ENCODE data around the gene CD63. TPM values are rescaled to one million over a fixed set of nuclear protein-coding genes. Genes with fewer than 3 reads are reported as not detected.
"Not testable (repeated sequence)": the region's sequence is repeated elsewhere in the genome, so short reads cannot be mapped to it uniquely, and the experiment has no call there.

Gene CD63
- total RNA-seq, 1 experiment from 2014 or later = 409 TPM

- TF ChIP-seq FOXP1 (CRISPR knock-in tag; IDR thresholded peaks at IDR 0.05; ENCODE audit: borderline replicate concordance) = no peak
These were observed 31.9 kb upstream of the CD63 start (continued) for GRCh38 chr12:55760663-55761062.

GRCh38 chr12:55758575-55758974, 29.8 kb upstream of the CD63 start:
- not testable (repeated sequence) for H3K4me3 Mint-ChIP-seq; H3K27me3 Mint-ChIP-seq (ENCODE audit: low read depth); H3K9me3 Mint-ChIP-seq; DNase-seq (ENCODE audit: low spot score); H3K27ac Mint-ChIP-seq; ATAC-seq
- H3K4me1 Mint-ChIP-seq = peaks cover 11% of the 10 kb centered on the region
- POLR2A ChIA-PET = interaction anchor here (1.1 kb wide), 1 partner anchor 12 kb away, joined by 3 read pairs; no protein-coding TSS in a partner anchor
- peaks cover 56% of the 10 kb centered on the region for H3K36me3 Mint-ChIP-seq
- CTCF ChIA-PET = interaction anchor here (1.0 kb wide), 1 partner anchor 15 kb away, joined by 3 read pairs; no protein-coding TSS in a partner anchor

- Mint-ChIP-seq H3K27me3 (ENCODE audit: low read depth) (no peaks in the 10 kb centered on the region), H3K4me1 (peaks cover 11% of the 10 kb centered on the region), H3K36me3 (peaks cover 60% of the 10 kb centered on the region), H3K9me3 (no peaks in the 10 kb centered on the region), H3K4me3 (no peak overlapping the region), H3K27ac (peak overlapping the region; percentile 59)
- POLR2A ChIA-PET = interaction anchor here (0.6 kb wide), 2 partner anchors 11 to 256 kb away, joined by 3 read pairs; no protein-coding TSS in a partner anchor
- no peak for ATAC-seq
- DNase-seq (ENCODE audit: low spot score) = no peak
- CTCF ChIA-PET = no interaction called here
- TF ChIP-seq OVOL2 (CRISPR knock-in tag; IDR thresholded peaks at IDR 0.05; ENCODE audit: borderline replicate concordance) = no peak
- no peak for TF ChIP-seq ETV6 (CRISPR knock-in tag; IDR thresholded peaks at IDR 0.05)
- TF ChIP-seq ZNF416 (CRISPR knock-in tag; IDR thresholded peaks at IDR 0.05) = no peak
- no peak for TF ChIP-seq TEAD1 (CRISPR knock-in tag; IDR thresholded peaks at IDR 0.05)
- no peak for TF ChIP-seq ARID4B (CRISPR knock-in tag; IDR thresholded peaks at IDR 0.05; ENCODE audit: borderline replicate concordance)
- TF ChIP-seq ZNF425 (CRISPR knock-in tag; conservative IDR thresholded peaks at IDR 0.05) = no peak
- TF ChIP-seq ATF6 (CRISPR knock-in tag; IDR thresholded peaks at IDR 0.05) = no peak
- TF ChIP-seq ERG (CRISPR knock-in tag; IDR thresholded peaks at IDR 0.05) = no peak
- TF ChIP-seq NR1H2 (CRISPR knock-in tag; IDR thresholded peaks at IDR 0.05) = no peak
- TF ChIP-seq NR2C2 (CRISPR knock-in tag; IDR thresholded peaks at IDR 0.05) = no peak
- no peak for TF ChIP-seq SMAD4 (CRISPR knock-in tag; IDR thresholded peaks at IDR 0.05)
- no peak for TF ChIP-seq USF1 (CRISPR knock-in tag; IDR thresholded peaks at IDR 0.05)
- no peak for TF ChIP-seq TEAD4 (CRISPR knock-in tag; IDR thresholded peaks at IDR 0.05)
These were observed 28.9 kb upstream of the CD63 start for GRCh38 chr12:55757701-55758100.

All from WTC11 (cell line).